HepG2 (cell line): ENCODE measurements around the gene EPHA5.

ENCODE experiments used
- ATF7 ChIP-seq, 2 experiments: fragments of 450-650 bp in 1 of 2; sonication (generic) in 1 of 2; formaldehyde crosslinking in 1 of 2; IDR thresholded peaks; 2 replicates each; pipeline versions ENCODE4 v1.4.0 to v1.6.1; 2016 to 2020; ENCODE audit warnings: antibody characterized with exemption in 1 of 2, mild to moderate bottlenecking in 1 of 2, missing genetic modification reagents in 1 of 2
- CBX2 ChIP-seq, 2 experiments: fragments of 200-600 bp in 1 of 2; sonication (generic); formaldehyde crosslinking in 1 of 2; IDR thresholded peaks; 2 replicates each; pipeline versions ENCODE4 v1.7.0 to v1.8.1; 2018 to 2022; ENCODE audit warnings: low read depth in 2 of 2, low read length in 1 of 2, mild to moderate bottlenecking in 1 of 2, missing genetic modification reagents in 1 of 2
- CTCF ChIP-seq: sonication (generic); formaldehyde crosslinking; IDR thresholded peaks from 2 replicates; pipeline ENCODE4 v1.5.0; 2020; ENCODE audit warnings: mild to moderate bottlenecking, missing genetic modification reagents, moderate library complexity
- HMGXB4 ChIP-seq, 2 experiments: sonication (generic) in 1 of 2; formaldehyde crosslinking in 1 of 2; IDR thresholded peaks; 2 replicates each; pipeline versions ENCODE4 v1.4.0 to v1.6.1; 2018 to 2020; ENCODE audit warnings: missing genetic modification reagents in 2 of 2, borderline replicate concordance in 1 of 2, low read depth in 1 of 2, mild to moderate bottlenecking in 1 of 2, missing biosample characterization in 1 of 2
- KDM1A ChIP-seq: IDR thresholded peaks from 2 replicates; pipeline ENCODE4 v1.6.1; 2016; ENCODE audit warnings: missing compliant biosample characterization
- NFIC ChIP-seq: IDR thresholded peaks from 2 replicates; pipeline ENCODE4 v1.6.1; 2012; ENCODE audit warnings: mild to moderate bottlenecking, low read length, inconsistent platforms
- NONO ChIP-seq, 2 experiments: fragments of 450-650 bp in 1 of 2; sonication (generic) in 1 of 2; formaldehyde crosslinking in 1 of 2; IDR thresholded peaks in 1 of 2; conservative IDR thresholded peaks in 1 of 2; 2 replicates each; pipeline versions ENCODE4 v1.6.1 to v1.8.0; 2017 to 2022; ENCODE audit warnings: mild to moderate bottlenecking in 1 of 2, missing genetic modification reagents in 1 of 2, moderate library complexity in 1 of 2
- SNRNP70 ChIP-seq: fragments of 200-400 bp; formaldehyde crosslinking; IDR thresholded peaks from 2 replicates; pipeline ENCODE4 v1.6.1; 2017; ENCODE audit warnings: mild to moderate bottlenecking, low read depth, low read length, moderate library complexity
- STAT6 ChIP-seq: sonication (generic); formaldehyde crosslinking; IDR thresholded peaks from 2 replicates; pipeline ENCODE4 v1.4.0; 2020; ENCODE audit warnings: missing genetic modification reagents, mild to moderate bottlenecking, borderline replicate concordance

GRCh38 chr4:65386927-65387326 lies 283.4 kb downstream of the EPHA5 start:
- TF ChIP-seq NONO (IDR thresholded peaks at IDR 0.05), result no peak
- TF ChIP-seq NONO (CRISPR knock-in tag; conservative IDR thresholded peaks at IDR 0.05), result no peak
- no peak for TF ChIP-seq KDM1A (CRISPR knock-in tag)
- no peak for TF ChIP-seq NFIC
- TF ChIP-seq CTCF, result no peak
- TF ChIP-seq ATF7 (IDR thresholded peaks at IDR 0.05), result no peak
- TF ChIP-seq ATF7 (CRISPR knock-in tag; IDR thresholded peaks at IDR 0.05), result no peak
- no peak for TF ChIP-seq STAT6 (CRISPR knock-in tag)
- TF ChIP-seq HMGXB4 (CRISPR knock-in tag; IDR thresholded peaks at IDR 0.05; ENCODE audit: borderline replicate concordance in 1 of 2, low read depth in 1 of 2), result no peak
- no peak for TF ChIP-seq CBX2 (IDR thresholded peaks at IDR 0.05; ENCODE audit: low read depth, low read length)
- TF ChIP-seq CBX2 (CRISPR knock-in tag; IDR thresholded peaks at IDR 0.05; ENCODE audit: low read depth), result no peak
- TF ChIP-seq SNRNP70, result no peak
